Panc1 (cell line): ENCODE results near the gene NR1I2. TPM values are rescaled to one million over a fixed set of nuclear protein-coding genes. Genes with fewer than 3 reads are reported as not detected.

Experiments
- ATAC-seq: fragments of 200-7000 bp; cut with Tn5 transposase; 2 replicates; pipeline ENCODE4 v1.9.1; 2020; ENCODE audit warnings: mild to moderate bottlenecking, moderate library complexity
- BruUV-seq: library from RNA; stranded (reverse); fragments of 400-500 nt; replicated peaks from 2 replicates; lab custom pipeline; 2021; lab: Mats Ljungman, UMichigan
- CTCF ChIA-PET: fragments of 300-600 bp; sonication (Branson Sonifier 250); formaldehyde crosslinking; loops from one replicate; lab custom pipeline; 2022; ENCODE audit warnings: antibody characterized with exemption; lab: Charles Lee
- POLR2A ChIA-PET: fragments of 300-600 bp; sonication (Branson Sonifier 250); formaldehyde crosslinking; loops from one replicate; lab custom pipeline; 2022; ENCODE audit warnings: antibody characterized with exemption; lab: Charles Lee
- DNase-seq: peaks from one replicate; pipeline ENCODE4 v3.0.0-alpha.2; 2010; ENCODE audit warnings: low read depth, low spot score
- H3K27ac ChIP-seq: 2 replicates; pipeline ENCODE4 v1.5.1; 2011; ENCODE audit warnings: mild to moderate bottlenecking, low read length, inconsistent platforms
- H3K27me3 ChIP-seq: fragments of 200-500 bp; sonication (Bioruptor generic); 2 replicates; pipeline ENCODE4 v1.6.0; 2014; ENCODE audit warnings: low read length, inconsistent platforms; ENCODE audit not compliant: control insufficient read depth, insufficient read depth
- H3K36me3 ChIP-seq: fragments of 200-500 bp; sonication (Bioruptor generic); 2 replicates; pipeline ENCODE4 v1.5.1; 2014; ENCODE audit warnings: inconsistent platforms, mild to moderate bottlenecking, low read length, moderate library complexity; ENCODE audit not compliant: control insufficient read depth, insufficient read depth
- H3K4me1 ChIP-seq: 2 replicates; pipeline ENCODE4 v1.5.1; 2011; ENCODE audit warnings: inconsistent platforms, mild to moderate bottlenecking, low read length, moderate library complexity; ENCODE audit not compliant: control insufficient read depth, insufficient read depth
- H3K4me3 ChIP-seq, 2 experiments: 2 replicates each; pipeline ENCODE4 v1.5.1; 2011 to 2012; ENCODE audit warnings: low read depth in 2 of 2, low read length in 2 of 2, mild to moderate bottlenecking in 2 of 2, inconsistent platforms in 1 of 2, moderate library complexity in 1 of 2
- H3K9me3 ChIP-seq: fragments of 200-500 bp; sonication (Bioruptor generic); 2 replicates; pipeline ENCODE4 v1.5.1; 2014; ENCODE audit warnings: low read depth, mild to moderate bottlenecking, inconsistent platforms, low read length, moderate library complexity; ENCODE audit not compliant: control insufficient read depth, insufficient read depth
- POLR2AphosphoS5 ChIP-seq: IDR thresholded peaks from 2 replicates; pipeline ENCODE4 v1.6.1; 2012; ENCODE audit warnings: mild to moderate bottlenecking, low read depth, low read length, moderate library complexity
- SIN3A ChIP-seq: IDR thresholded peaks from 2 replicates; pipeline ENCODE4 v1.6.1; 2012; ENCODE audit warnings: low read depth, mild to moderate bottlenecking, low read length, moderate library complexity, borderline replicate concordance; ENCODE audit not compliant: insufficient read depth
- TCF7L2 ChIP-seq: IDR thresholded peaks from 2 replicates; pipeline ENCODE4 v1.6.1; 2011; ENCODE audit warnings: mild to moderate bottlenecking, low read depth, low read length, inconsistent platforms
- in situ Hi-C: cut with HindIII; loops from 2 replicates; pipeline ENCODE4 v1.10.0; 2016; ENCODE audit warnings: low sequenced_read_pairs, low pct_unique_long_range_greater_than_20kb
- intact Hi-C: fragments of 100-400 bp; cut with micrococcal nuclease; formaldehyde crosslinking; loops from one replicate; pipeline ENCODE4 v1.10.0; 2022; ENCODE audit not compliant: unreplicated experiment
- total RNA-seq: library from RNA; stranded (reverse); gene quantifications from one replicate; pipeline ENCODE4 v1.2.1, GENCODE V29; 2021; ENCODE audit not compliant: unreplicated experiment
- TF ChIP-seq, protein P1 (sequence below), 2 experiments: IDR thresholded peaks; 2 replicates each; pipeline ENCODE4 v1.6.1; 2011 to 2012; ENCODE audit warnings: low read depth in 2 of 2, control low read depth in 1 of 2, low read length in 1 of 2, mild to moderate bottlenecking in 1 of 2, moderate library complexity in 1 of 2; ENCODE audit not compliant: insufficient read depth in 1 of 2
- TF ChIP-seq, protein P2 (sequence below): fragments of 450-650 bp; IDR thresholded peaks from 2 replicates; pipeline ENCODE4 v1.5.1; 2017; ENCODE audit warnings: mild to moderate bottlenecking

Gene NR1I2
- total RNA-seq, 1 experiment from 2014 or later, result not detected

DNA sequence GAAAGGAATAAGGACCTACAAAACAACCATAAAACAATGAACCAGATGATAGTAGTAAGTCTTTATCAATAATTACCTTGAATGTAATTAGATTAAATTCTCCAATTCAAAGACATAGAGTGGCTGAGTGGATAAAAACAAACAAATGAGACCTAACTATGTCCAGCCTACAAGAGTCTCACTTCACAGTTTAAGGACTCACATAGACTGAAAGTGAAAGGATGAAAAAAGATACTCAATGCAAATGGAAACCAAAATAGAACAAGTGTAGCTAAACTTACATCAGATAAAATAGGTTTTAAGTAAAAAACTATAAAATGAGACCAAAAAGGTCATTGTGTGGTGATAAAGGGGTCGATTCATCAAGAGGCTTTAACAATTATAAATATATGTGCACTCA lies 21.9 kb upstream of the NR1I2 start:
- BruUV-seq, result no TSS peak
- Histone ChIP-seq H3K4me3 (no peak overlapping the region), H3K36me3 (no peaks in the 10 kb centered on the region), H3K9me3 (no peaks in the 10 kb centered on the region), H3K27me3 (peaks cover 2% of the 10 kb centered on the region; the same call in 1 of the 2 replicates), H3K27ac (no peak overlapping the region), H3K4me1 (no peaks in the 10 kb centered on the region)
- in situ Hi-C loops, result no loop called here
- TF ChIP-seq, protein P1, sequence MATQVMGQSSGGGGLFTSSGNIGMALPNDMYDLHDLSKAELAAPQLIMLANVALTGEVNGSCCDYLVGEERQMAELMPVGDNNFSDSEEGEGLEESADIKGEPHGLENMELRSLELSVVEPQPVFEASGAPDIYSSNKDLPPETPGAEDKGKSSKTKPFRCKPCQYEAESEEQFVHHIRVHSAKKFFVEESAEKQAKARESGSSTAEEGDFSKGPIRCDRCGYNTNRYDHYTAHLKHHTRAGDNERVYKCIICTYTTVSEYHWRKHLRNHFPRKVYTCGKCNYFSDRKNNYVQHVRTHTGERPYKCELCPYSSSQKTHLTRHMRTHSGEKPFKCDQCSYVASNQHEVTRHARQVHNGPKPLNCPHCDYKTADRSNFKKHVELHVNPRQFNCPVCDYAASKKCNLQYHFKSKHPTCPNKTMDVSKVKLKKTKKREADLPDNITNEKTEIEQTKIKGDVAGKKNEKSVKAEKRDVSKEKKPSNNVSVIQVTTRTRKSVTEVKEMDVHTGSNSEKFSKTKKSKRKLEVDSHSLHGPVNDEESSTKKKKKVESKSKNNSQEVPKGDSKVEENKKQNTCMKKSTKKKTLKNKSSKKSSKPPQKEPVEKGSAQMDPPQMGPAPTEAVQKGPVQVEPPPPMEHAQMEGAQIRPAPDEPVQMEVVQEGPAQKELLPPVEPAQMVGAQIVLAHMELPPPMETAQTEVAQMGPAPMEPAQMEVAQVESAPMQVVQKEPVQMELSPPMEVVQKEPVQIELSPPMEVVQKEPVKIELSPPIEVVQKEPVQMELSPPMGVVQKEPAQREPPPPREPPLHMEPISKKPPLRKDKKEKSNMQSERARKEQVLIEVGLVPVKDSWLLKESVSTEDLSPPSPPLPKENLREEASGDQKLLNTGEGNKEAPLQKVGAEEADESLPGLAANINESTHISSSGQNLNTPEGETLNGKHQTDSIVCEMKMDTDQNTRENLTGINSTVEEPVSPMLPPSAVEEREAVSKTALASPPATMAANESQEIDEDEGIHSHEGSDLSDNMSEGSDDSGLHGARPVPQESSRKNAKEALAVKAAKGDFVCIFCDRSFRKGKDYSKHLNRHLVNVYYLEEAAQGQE (IDR thresholded peaks at IDR 0.05; ENCODE audit: insufficient read depth in 1 of 2, low read depth in 2 of 2, low read length in 1 of 2), result no peak
- ATAC-seq (no peak), DNase-seq (no peak)
- ChIA-PET POLR2A (no interaction called here), CTCF (no interaction called here)
- intact Hi-C loops, result no loop called here

DNA sequence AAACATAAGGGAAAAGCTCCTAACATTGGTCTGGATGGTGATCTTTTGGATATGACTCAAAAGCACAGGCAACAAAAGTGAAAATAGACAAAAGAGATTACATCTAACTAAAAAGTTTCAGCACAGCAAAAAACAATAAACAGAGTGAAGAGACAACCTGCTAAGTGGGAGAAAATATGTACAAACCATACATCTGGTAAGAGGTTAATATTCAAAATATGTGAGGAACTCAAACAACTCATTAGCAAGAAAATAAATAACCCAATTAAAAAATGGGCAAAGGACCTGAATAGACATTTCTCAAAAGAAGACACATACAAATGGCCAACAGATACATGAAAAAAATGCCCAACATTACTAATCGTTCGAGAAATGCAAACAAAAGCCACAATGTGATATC lies 19.0 kb upstream of the NR1I2 start:
- intact Hi-C loops (no loop called here), in situ Hi-C loops (no loop called here)
- CTCF ChIA-PET, result no interaction called here
- H3K9me3 ChIP-seq, result no peaks in the 10 kb centered on the region
- no peak overlapping the region for H3K4me3 ChIP-seq
- no peaks in the 10 kb centered on the region for H3K4me1 ChIP-seq
- POLR2A ChIA-PET, result no interaction called here
- H3K36me3 ChIP-seq, result no peaks in the 10 kb centered on the region
- ATAC-seq (no peak), DNase-seq (no peak)
- H3K27me3 ChIP-seq, result peaks cover 4% of the 10 kb centered on the region; the same call in 1 of the 2 replicates
- BruUV-seq, result no TSS peak
- TF ChIP-seq, protein P2, sequence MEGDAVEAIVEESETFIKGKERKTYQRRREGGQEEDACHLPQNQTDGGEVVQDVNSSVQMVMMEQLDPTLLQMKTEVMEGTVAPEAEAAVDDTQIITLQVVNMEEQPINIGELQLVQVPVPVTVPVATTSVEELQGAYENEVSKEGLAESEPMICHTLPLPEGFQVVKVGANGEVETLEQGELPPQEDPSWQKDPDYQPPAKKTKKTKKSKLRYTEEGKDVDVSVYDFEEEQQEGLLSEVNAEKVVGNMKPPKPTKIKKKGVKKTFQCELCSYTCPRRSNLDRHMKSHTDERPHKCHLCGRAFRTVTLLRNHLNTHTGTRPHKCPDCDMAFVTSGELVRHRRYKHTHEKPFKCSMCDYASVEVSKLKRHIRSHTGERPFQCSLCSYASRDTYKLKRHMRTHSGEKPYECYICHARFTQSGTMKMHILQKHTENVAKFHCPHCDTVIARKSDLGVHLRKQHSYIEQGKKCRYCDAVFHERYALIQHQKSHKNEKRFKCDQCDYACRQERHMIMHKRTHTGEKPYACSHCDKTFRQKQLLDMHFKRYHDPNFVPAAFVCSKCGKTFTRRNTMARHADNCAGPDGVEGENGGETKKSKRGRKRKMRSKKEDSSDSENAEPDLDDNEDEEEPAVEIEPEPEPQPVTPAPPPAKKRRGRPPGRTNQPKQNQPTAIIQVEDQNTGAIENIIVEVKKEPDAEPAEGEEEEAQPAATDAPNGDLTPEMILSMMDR, result no peak
- TF ChIP-seq, protein P1 (IDR thresholded peaks at IDR 0.05; ENCODE audit: insufficient read depth in 1 of 2, low read depth in 2 of 2, low read length in 1 of 2), result no peak
- TF ChIP-seq POLR2AphosphoS5 (no peak), SIN3A (no peak), TCF7L2 (no peak)
- no peak overlapping the region for H3K27ac ChIP-seq
